NCI-H1105 treated with DMSO at 0.1 percent for 48 hours (cell line): ENCODE data around the gene FAM120A.

Experiments used
- DNase-seq: peaks from one replicate; lab custom pipeline; 2025; lab: John Stamatoyannopoulos, UW

FAM120A gene

GRCh38 chr9:93595861-93596365 is 144.4 kb downstream of the FAM120A start:
- no peak for DNase-seq

- DNase-seq: no peak
Observed at GRCh38 chr9:93596399-93596798, 144.9 kb downstream of the FAM120A start.

GRCh38 chr9:93597142-93597706 is 145.7 kb downstream of the FAM120A start:
- DNase-seq: no peak

- no peak for DNase-seq
Observed at GRCh38 chr9:93597871-93598646, 146.6 kb downstream of the FAM120A start.

GRCh38 chr9:93598647-93599241 is 147.3 kb downstream of the FAM120A start:
- no peak for DNase-seq

GRCh38 chr9:93599571-93600403 is 148.3 kb downstream of the FAM120A start:
- DNase-seq: no peak

- DNase-seq: no peak
Observed at GRCh38 chr9:93600504-93600903, 149.0 kb downstream of the FAM120A start.

- no peak for DNase-seq
Observed at GRCh38 chr9:93601063-93601462, 149.6 kb downstream of the FAM120A start.

GRCh38 chr9:93601666-93602065 is 150.2 kb downstream of the FAM120A start:
- no peak for DNase-seq

GRCh38 chr9:93603011-93603410 is 151.5 kb downstream of the FAM120A start:
- DNase-seq: no peak

- no peak for DNase-seq
Observed at GRCh38 chr9:93603906-93604326, 152.4 kb downstream of the FAM120A start.

GRCh38 chr9:93606187-93606586 is 154.7 kb downstream of the FAM120A start:
- no peak for DNase-seq

GRCh38 chr9:93610206-93610605 is 158.7 kb downstream of the FAM120A start:
- no peak for DNase-seq

GRCh38 chr9:93612052-93612795 is 160.7 kb downstream of the FAM120A start:
- DNase-seq: no peak

GRCh38 chr9:93612796-93613154 is 161.3 kb downstream of the FAM120A start:
- peak; percentile 33 for DNase-seq

- DNase-seq: no peak
Observed at GRCh38 chr9:93613174-93613573, 161.7 kb downstream of the FAM120A start.

GRCh38 chr9:93613791-93614190 is 162.3 kb downstream of the FAM120A start:
- DNase-seq: no peak

- no peak for DNase-seq
Observed at GRCh38 chr9:93614830-93615468, 163.5 kb downstream of the FAM120A start.
